Hepatocyte (in vitro differentiated cells): ENCODE data around the gene MBL2.

Experiments used
- CTCF ChIP-seq: fragments of 200-600 bp; sonication (generic); IDR thresholded peaks from 2 replicates; pipeline ENCODE4 v1.5.1; 2016; ENCODE audit warnings: antibody characterized with exemption, mild to moderate bottlenecking; ENCODE audit not compliant: poor library complexity
- EZH2phosphoT487 ChIP-seq: fragments of 200-600 bp; sonication (generic); IDR thresholded peaks from one replicate; pipeline ENCODE4 v1.6.1; 2018; ENCODE audit warnings: antibody characterized with exemption, mild to moderate bottlenecking, low read depth, moderate library complexity; ENCODE audit not compliant: unreplicated experiment, severe bottlenecking

DNA sequence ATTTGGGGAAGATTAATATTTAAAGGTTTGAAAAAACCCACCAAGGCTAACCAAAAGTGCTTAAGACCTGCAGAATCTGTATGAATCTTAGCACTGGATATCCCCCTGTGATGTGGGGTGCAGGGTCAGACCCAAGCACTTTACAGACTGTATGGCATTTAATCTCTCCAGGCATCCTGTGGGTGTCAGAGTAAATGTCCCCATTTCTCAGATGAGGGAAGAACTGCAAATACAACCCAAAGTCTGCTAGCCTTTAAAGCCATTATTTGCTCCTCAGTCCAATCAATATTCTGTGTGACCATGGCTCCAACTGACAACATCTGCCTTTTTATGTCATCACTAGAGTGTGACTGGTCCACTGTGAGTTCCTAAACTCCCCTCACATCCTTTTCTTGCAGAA, 10.0 kb upstream of the MBL2 start:
- TF ChIP-seq CTCF (no peak), EZH2phosphoT487 (no peak)
